GM18873 (cell line): ENCODE results near the gene ROBO2.

Experiments used
- ATAC-seq: cut with Tn5 transposase; IDR thresholded peaks from one replicate; pipeline ENCODE4 v1.9.1; 2021; ENCODE audit warnings: mild to moderate bottlenecking, moderate library complexity, moderate number of reproducible peaks; ENCODE audit not compliant: unreplicated experiment, low FRiP score

The ROBO2 gene

GRCh38 chr3:77188210-77188609 lies 148.3 kb downstream of the ROBO2 start:
- no peak for ATAC-seq

GRCh38 chr3:77189258-77189657 lies 149.4 kb downstream of the ROBO2 start:
- ATAC-seq = no peak

GRCh38 chr3:77189684-77190083 lies 149.8 kb downstream of the ROBO2 start:
- no peak for ATAC-seq

GRCh38 chr3:77190374-77190773 lies 150.5 kb downstream of the ROBO2 start:
- ATAC-seq = no peak

GRCh38 chr3:77191014-77191413 lies 151.1 kb downstream of the ROBO2 start:
- ATAC-seq = no peak

- no peak for ATAC-seq
Measured at GRCh38 chr3:77191640-77192039, 151.7 kb downstream of the ROBO2 start.

- ATAC-seq = no peak
Measured at GRCh38 chr3:77195766-77196545, 156.1 kb downstream of the ROBO2 start.

- ATAC-seq = no peak
Measured at GRCh38 chr3:77197408-77197807, 157.5 kb downstream of the ROBO2 start.

- ATAC-seq = no peak
Measured at GRCh38 chr3:77203851-77204250, 164.0 kb downstream of the ROBO2 start.

- no peak for ATAC-seq
Measured at GRCh38 chr3:77204788-77205187, 164.9 kb downstream of the ROBO2 start.

- no peak for ATAC-seq
Measured at GRCh38 chr3:77207753-77208152, 167.9 kb downstream of the ROBO2 start.

- no peak for ATAC-seq
Measured at GRCh38 chr3:77222701-77223100, 182.8 kb downstream of the ROBO2 start.

GRCh38 chr3:77227567-77227966 lies 187.7 kb downstream of the ROBO2 start:
- ATAC-seq = no peak

GRCh38 chr3:77232557-77232956 lies 192.7 kb downstream of the ROBO2 start:
- no peak for ATAC-seq

GRCh38 chr3:77234004-77234403 lies 194.1 kb downstream of the ROBO2 start:
- ATAC-seq = no peak

GRCh38 chr3:77236118-77236517 lies 196.2 kb downstream of the ROBO2 start:
- no peak for ATAC-seq

GRCh38 chr3:77240072-77240650 lies 200.3 kb downstream of the ROBO2 start:
- no peak for ATAC-seq

- no peak for ATAC-seq
Measured at GRCh38 chr3:77242371-77242770, 202.5 kb downstream of the ROBO2 start.

- ATAC-seq = no peak
Measured at GRCh38 chr3:77244981-77245380, 205.1 kb downstream of the ROBO2 start.

GRCh38 chr3:77247061-77247460 lies 207.2 kb downstream of the ROBO2 start:
- ATAC-seq = no peak

GRCh38 chr3:77247817-77248216 lies 207.9 kb downstream of the ROBO2 start:
- ATAC-seq = no peak

GRCh38 chr3:77248420-77248819 lies 208.5 kb downstream of the ROBO2 start:
- no peak for ATAC-seq
